B cell (primary cell): ENCODE data around the gene SREBF1. TPM values are rescaled to one million over a fixed set of nuclear protein-coding genes. Genes with fewer than 3 reads are reported as not detected.

ENCODE experiments used
- ATAC-seq: fragments of 200-7000 bp; cut with Tn5 transposase; one replicate; pipeline ENCODE4 v1.10.0; 2021; ENCODE audit warnings: low read depth, mild to moderate bottlenecking, moderate number of reproducible peaks, moderate library complexity
- CTCF ChIA-PET: fragments of 350-600 bp; sonication (Branson Sonifier 250); formaldehyde crosslinking; loops from one replicate; lab custom pipeline; 2021; ENCODE audit warnings: antibody characterized with exemption, inconsistent platforms; lab: Charles Lee
- POLR2A ChIA-PET: fragments of 350-600 bp; sonication (Branson Sonifier 250); formaldehyde crosslinking; loops from one replicate; lab custom pipeline; 2021; ENCODE audit warnings: antibody characterized with exemption; lab: Charles Lee
- DNase-seq: peaks from one replicate; pipeline ENCODE4 v3.0.0; 2013
- H2AFZ ChIP-seq: 2 replicates; pipeline ENCODE4 v1.6.1; 2012; ENCODE audit warnings: mild to moderate bottlenecking, low read depth, low read length; ENCODE audit not compliant: insufficient read depth, poor library complexity, severe bottlenecking
- H3K27ac ChIP-seq, 2 donors: 1 replicate in 1 of 2; 2 replicates in 1 of 2; pipeline ENCODE4 v1.5.1; 2012 to 2013; ENCODE audit warnings: low read length in 2 of 2, mild to moderate bottlenecking in 2 of 2, moderate library complexity in 1 of 2
- H3K27me3 ChIP-seq, 4 experiments: fragments of 200-600 bp in 1 of 4; sonication (generic) in 1 of 4; replicated peaks in 1 of 4; 1 replicate in 2 of 4; 2 replicates in 2 of 4; pipeline versions ENCODE4 v1.6.1 to v1.7.0; 2013 to 2016; ENCODE audit warnings: low read length in 3 of 4, mild to moderate bottlenecking in 2 of 4, mixed read lengths in 1 of 4, moderate library complexity in 1 of 4; ENCODE audit not compliant: insufficient read depth in 4 of 4, control insufficient read depth in 3 of 4; ENCODE audit errors: control extremely low read depth in 1 of 4
- H3K36me3 ChIP-seq, 2 experiments: replicated peaks in 1 of 2; 1 replicate in 1 of 2; 2 replicates in 1 of 2; pipeline versions ENCODE4 v1.6.1 to v1.7.1; 2013; ENCODE audit warnings: low read length in 1 of 2; ENCODE audit not compliant: insufficient read depth in 2 of 2, control insufficient read depth in 1 of 2; ENCODE audit errors: control extremely low read depth in 1 of 2, extremely low read depth in 1 of 2
- H3K4me1 ChIP-seq, 2 donors: fragments of 200-600 bp in 1 of 2; sonication (generic) in 1 of 2; 1 replicate in 1 of 2; 2 replicates in 1 of 2; pipeline versions ENCODE4 v1.5.1 to v1.6.1; 2013 to 2017; ENCODE audit warnings: low read length in 2 of 2; ENCODE audit not compliant: control insufficient read depth in 2 of 2, insufficient read depth in 2 of 2
- H3K4me2 ChIP-seq: replicated peaks from 2 replicates; pipeline ENCODE3; 2012; ENCODE audit warnings: mild to moderate bottlenecking, low read depth, low read length; ENCODE audit not compliant: poor library complexity, severe bottlenecking
- H3K4me3 ChIP-seq, 5 experiments: fragments of 200-600 bp in 1 of 5; sonication (generic) in 1 of 5; 1 replicate in 3 of 5; 2 replicates in 2 of 5; pipeline versions ENCODE4 v1.5.1 to v1.7.0; 2011 to 2016; ENCODE audit warnings: low read length in 4 of 5, mild to moderate bottlenecking in 4 of 5, low read depth in 2 of 5, control low read depth in 1 of 5, moderate library complexity in 1 of 5; ENCODE audit not compliant: insufficient read depth in 1 of 5; ENCODE audit errors: control extremely low read depth in 1 of 5, extremely low read depth in 1 of 5
- H3K79me2 ChIP-seq: fragments of 200-600 bp; sonication (generic); one replicate; pipeline ENCODE4 v1.6.0; 2016; ENCODE audit warnings: low read length; ENCODE audit not compliant: control insufficient read depth, insufficient read depth
- H3K9ac ChIP-seq: fragments of 200-600 bp; sonication (generic); 2 replicates; pipeline ENCODE4 v1.6.1; 2017; ENCODE audit warnings: mild to moderate bottlenecking, low read length, moderate library complexity
- H3K9me3 ChIP-seq, 3 donors: one replicate each; pipeline versions ENCODE4 v1.6.1 to v1.7.1; 2013; ENCODE audit warnings: low read length in 2 of 3; ENCODE audit not compliant: control insufficient read depth in 2 of 3, insufficient read depth in 1 of 3; ENCODE audit errors: control extremely low read depth in 1 of 3
- H4K20me1 ChIP-seq: 2 replicates; pipeline ENCODE4 v1.6.0; 2012; ENCODE audit warnings: mild to moderate bottlenecking, low read length; ENCODE audit not compliant: insufficient read depth, control insufficient read depth, poor library complexity, severe bottlenecking
- H3K27ac Mint-ChIP-seq: one replicate; pipeline ENCODE4 v1.8.0; 2021; ENCODE audit warnings: mixed read lengths
- H3K27me3 Mint-ChIP-seq: one replicate; pipeline ENCODE4 v1.8.0; 2021; ENCODE audit warnings: mixed read lengths
- H3K4me1 Mint-ChIP-seq: one replicate; pipeline ENCODE4 v1.8.0; 2021; ENCODE audit warnings: mixed read lengths
- H3K4me3 Mint-ChIP-seq: one replicate; pipeline ENCODE4 v1.8.0; 2021; ENCODE audit warnings: mixed read lengths
- H3K9me3 Mint-ChIP-seq: one replicate; pipeline ENCODE4 v1.8.0; 2022; ENCODE audit warnings: mixed read lengths; ENCODE audit not compliant: insufficient read depth
- CTCF ChIP-seq: fragments of 200-600 bp; IDR thresholded peaks from one replicate; pipeline ENCODE4 v1.8.0; 2022; ENCODE audit warnings: antibody characterized with exemption, mild to moderate bottlenecking
- EZH2 ChIP-seq: IDR thresholded peaks from 2 replicates; pipeline ENCODE4 v1.6.1; 2012; ENCODE audit warnings: borderline replicate concordance, low read depth, mild to moderate bottlenecking, moderate library complexity, low read length; ENCODE audit not compliant: insufficient read depth, poor library complexity, severe bottlenecking
- WGBS: methylation state at CpG from one replicate; pipeline ENCODE4 v1.1.5; 2013; ENCODE audit warnings: missing lambda C conversion rate; ENCODE audit not compliant: insufficient coverage; 5-methylcytosine and 5-hydroxymethylcytosine counted together
- intact Hi-C: fragments of 100-400 bp; cut with micrococcal nuclease; formaldehyde crosslinking; loops from one replicate; pipeline ENCODE4 v1.10.0; 2022
- polyA plus RNA-seq: library from polyadenylated mRNA; depleted of rRNA; stranded (reverse); fragments of >200 nt; gene quantifications from 2 replicates; pipeline ENCODE4 v1.2.3, GENCODE V29; 2012
- total RNA-seq, 2 donors: library from RNA; stranded (reverse); fragments of 120-200 nt in 1 of 2; gene quantifications; 1 replicate in 1 of 2; 2 replicates in 1 of 2; pipeline versions ENCODE4 v1.2.3 to v1.2.4, GENCODE V29; 2013 to 2022

Gene SREBF1
- total and polyA plus RNA-seq, 2 donors (not counting 1 experiment from before 2014, with no cell fraction given): 21.6 to 34.9 TPM

- Mint-ChIP-seq H3K4me1 (no peaks in the 10 kb centered on the region), H3K4me3 (no peak overlapping the region), H3K9me3 (no peaks in the 10 kb centered on the region), H3K27ac (no peak overlapping the region), H3K27me3 (no peaks in the 10 kb centered on the region)
- H4K20me1 ChIP-seq: peaks cover 4% of the 10 kb centered on the region
- CTCF ChIA-PET: interaction anchor here (0.6 to 6.2 kb wide), 17 partner anchors 11 to 180 kb away, joined by 3 to 109 read pairs (median 5); partner anchors contain the start of gene RAI1
- intact Hi-C loops: loop anchor here (1.0 to 2.0 kb wide), 5 partner anchors 48 to 179 kb away; partner anchors contain the start of gene RAI1
- no peak for TF ChIP-seq CTCF
- no peak for TF ChIP-seq EZH2
- no peaks in the 10 kb centered on the region for H3K36me3 ChIP-seq
- H3K9me3 ChIP-seq: no peaks in the 10 kb centered on the region
- H3K27ac ChIP-seq: no peak overlapping the region
- POLR2A ChIA-PET: no interaction called here
- no peak overlapping the region for H3K4me3 ChIP-seq
- H3K79me2 ChIP-seq: no peaks in the 10 kb centered on the region
- peaks cover 0 to 6% of the 10 kb centered on the region in 2 donors for H3K4me1 ChIP-seq
- H3K4me2 ChIP-seq: no peak overlapping the region
- ATAC-seq (no peak), DNase-seq (no peak)
- H3K9ac ChIP-seq: no peak overlapping the region
- H2AFZ ChIP-seq: no peak overlapping the region
- H3K27me3 ChIP-seq: no peaks in the 10 kb centered on the region
- 93% methylated on average over 2 of the region's 5 CpGs for whole genome bisulfite sequencing
Measured at GRCh38 chr17:17860766-17861107, 24.0 kb upstream of the SREBF1 start.

GRCh38 chr17:17859909-17860765 lies 23.4 kb upstream of the SREBF1 start:
- WGBS: 54% methylated on average over 8 of the region's 9 CpGs
- no peak overlapping the region for H3K27ac Mint-ChIP-seq
- no peaks in the 10 kb centered on the region for H3K4me1 Mint-ChIP-seq
- ChIA-PET CTCF (interaction anchor here (0.6 to 6.2 kb wide), 16 partner anchors 10 to 179 kb away, joined by 3 to 109 read pairs (median 5); partner anchors contain the start of gene RAI1), POLR2A (no interaction called here)
- Histone ChIP-seq H3K27me3 (no peaks in the 10 kb centered on the region), H3K27ac (no peak overlapping the region), H3K4me3 (no peak overlapping the region), H3K4me2 (no peak overlapping the region), H2AFZ (no peak overlapping the region), H3K36me3 (no peaks in the 10 kb centered on the region), H3K9ac (no peak overlapping the region), H3K79me2 (no peaks in the 10 kb centered on the region), H3K4me1 (peaks cover 0 to 6% of the 10 kb centered on the region in 2 donors), H3K9me3 (no peaks in the 10 kb centered on the region), H4K20me1 (peaks cover 4% of the 10 kb centered on the region)
- peak; percentile 97 for ATAC-seq
- H3K9me3 Mint-ChIP-seq: no peaks in the 10 kb centered on the region
- H3K4me3 Mint-ChIP-seq: no peak overlapping the region
- intact Hi-C loops: loop anchor here (1.0 to 2.0 kb wide), 5 partner anchors 48 to 179 kb away; partner anchors contain the start of gene RAI1
- DNase-seq: peak; percentile 82
- H3K27me3 Mint-ChIP-seq: no peaks in the 10 kb centered on the region
- TF ChIP-seq EZH2: no peak
- TF ChIP-seq CTCF: peak; percentile 96
